Measurements from ENCODE around the gene PLCB4. TPM values are rescaled to one million over a fixed set of nuclear protein-coding genes. Genes with fewer than 3 reads are reported as not detected.

PLCB4 gene
- total and polyA plus RNA-seq, 7 donors: 0.90 to 6.7 (median 2.1) TPM

- ATAC-seq (no peak), DNase-seq (no peak)
- intact Hi-C loops (cut with DNase I): no loop called here
- H3K36me3 ChIP-seq (ENCODE audit: insufficient read depth in 1 of 2, low read depth in 1 of 2): peaks cover 0 to 15% of the 10 kb centered on the region in 2 donors
- WGBS, 3 donors: 92 to 97% (median 95%) methylated on average over 2 of the region's 2 CpGs
- H3K9me3 ChIP-seq: no peaks in the 10 kb centered on the region
- no peak for TF ChIP-seq CTCF (IDR thresholded peaks at IDR 0.05)
- H3K27me3 ChIP-seq (ENCODE audit: insufficient read depth in 3 of 3, low read length in 2 of 3): no peaks in the 10 kb centered on the region
- H3K4me1 ChIP-seq: no peaks in the 10 kb centered on the region
- H3K4me3 ChIP-seq: no peak overlapping the region
- no peak overlapping the region for H3K27ac ChIP-seq
Measured at GRCh38 chr20:9388813-9389161, 319.9 kb downstream of the PLCB4 start.

DNA sequence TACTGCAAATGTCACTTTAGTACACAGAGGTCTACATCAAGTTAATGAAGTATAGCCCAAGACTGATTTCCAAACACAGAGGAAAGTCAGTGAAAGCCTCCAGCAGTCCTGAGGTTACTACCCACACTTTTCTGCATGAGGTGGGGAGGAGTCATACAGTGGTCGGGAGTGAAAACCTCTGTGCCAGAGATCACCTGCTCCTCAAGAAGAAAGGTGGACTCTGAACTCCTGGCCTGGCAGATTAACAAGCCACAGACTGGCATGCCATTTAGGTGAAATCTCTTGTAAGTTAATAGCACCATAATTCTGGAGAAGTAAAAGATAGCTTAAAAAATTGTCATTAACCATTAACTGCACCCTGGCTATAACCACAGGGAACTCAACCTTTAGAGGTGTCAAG is 320.5 kb downstream of the PLCB4 start:
- Histone ChIP-seq H3K27me3 (ENCODE audit: insufficient read depth in 3 of 3, low read length in 2 of 3) (no peaks in the 10 kb centered on the region), H3K36me3 (ENCODE audit: insufficient read depth in 1 of 2, low read depth in 1 of 2) (peaks cover 0 to 12% of the 10 kb centered on the region in 2 donors), H3K27ac (no peak overlapping the region), H3K9me3 (no peaks in the 10 kb centered on the region), H3K4me1 (no peaks in the 10 kb centered on the region), H3K4me3 (no peak overlapping the region)
- 79 to 90% (median 87%) methylated on average over 1 of the region's 1 CpG for WGBS, 3 donors
- ATAC-seq (no peak), DNase-seq (no peak)
- TF ChIP-seq CTCF (IDR thresholded peaks at IDR 0.05): no peak
- intact Hi-C loops (cut with DNase I): no loop called here

- DNase-seq (no peak), ATAC-seq (no peak)
- H3K4me1 ChIP-seq: no peaks in the 10 kb centered on the region
- H3K36me3 ChIP-seq (ENCODE audit: insufficient read depth in 1 of 2, low read depth in 1 of 2): peaks cover 0 to 10% of the 10 kb centered on the region in 2 donors
- 78 to 84% (median 83%) methylated on average over 3 of the region's 3 CpGs for WGBS, 3 donors
- intact Hi-C loops (cut with DNase I): no loop called here
- H3K27ac ChIP-seq: no peak overlapping the region
- no peaks in the 10 kb centered on the region for H3K27me3 ChIP-seq (ENCODE audit: insufficient read depth in 3 of 3, low read length in 2 of 3)
- H3K9me3 ChIP-seq: no peaks in the 10 kb centered on the region
- no peak overlapping the region for H3K4me3 ChIP-seq
- TF ChIP-seq CTCF (IDR thresholded peaks at IDR 0.05): no peak
Measured at GRCh38 chr20:9390441-9390840, 321.6 kb downstream of the PLCB4 start.

DNA sequence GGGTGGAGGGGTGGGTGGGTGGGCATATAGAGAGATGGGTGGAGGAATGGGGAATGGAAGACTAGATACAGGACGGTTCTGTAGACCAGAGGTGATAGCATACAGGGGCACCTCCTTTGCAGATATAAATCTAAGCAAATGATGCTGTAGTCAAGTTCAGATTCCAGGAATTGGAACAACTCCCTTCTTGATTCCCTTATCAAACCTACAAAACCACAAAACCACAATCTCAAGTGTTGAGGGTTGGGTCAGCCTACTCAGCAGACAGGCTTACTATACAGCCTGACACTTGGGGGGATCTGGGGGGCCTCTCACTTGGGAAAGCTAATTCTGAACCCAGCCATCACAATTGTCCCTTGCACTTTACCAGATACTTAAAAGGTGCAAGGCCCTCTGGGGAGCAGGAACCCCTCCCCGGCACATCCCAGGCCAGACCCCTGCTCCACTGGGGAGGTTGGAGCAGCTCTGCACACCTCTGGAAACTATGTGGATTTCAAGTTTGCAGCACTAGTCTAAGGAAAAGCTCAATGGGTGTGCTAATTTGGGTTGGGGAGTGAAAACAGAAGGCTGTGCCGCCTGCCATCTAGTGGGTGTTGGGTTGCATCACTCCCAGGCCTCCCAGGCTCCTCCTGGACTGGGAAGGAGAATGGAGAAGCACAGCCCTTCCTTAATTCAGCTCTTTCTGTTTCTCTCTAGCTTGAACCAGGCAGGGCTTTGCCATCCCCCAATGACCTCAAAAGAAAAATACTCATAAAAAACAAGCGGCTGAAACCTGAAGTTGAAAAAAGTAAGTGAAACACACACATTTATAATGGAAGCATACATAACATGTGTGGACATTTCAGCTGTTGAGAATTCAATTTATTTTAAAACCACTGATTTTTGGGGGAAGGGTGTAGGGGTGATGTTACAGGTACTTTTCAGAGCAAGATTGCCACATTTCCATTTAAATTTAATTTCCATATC is 324.3 kb downstream of the PLCB4 start:
- no peak overlapping the region for H3K27ac ChIP-seq
- H3K4me1 ChIP-seq: no peaks in the 10 kb centered on the region
- H3K36me3 ChIP-seq (ENCODE audit: insufficient read depth in 1 of 2, low read depth in 1 of 2): peaks cover 0 to 12% of the 10 kb centered on the region in 2 donors
- DNase-seq (peak; percentile 54 to 62), ATAC-seq (peak; percentile 55 to 81 (median 74))
- 52 to 61% (median 54%) methylated on average over 4 of the region's 4 CpGs for WGBS, 3 donors
- H3K9me3 ChIP-seq: no peaks in the 10 kb centered on the region
- H3K27me3 ChIP-seq (ENCODE audit: insufficient read depth in 3 of 3, low read length in 2 of 3): no peaks in the 10 kb centered on the region
- H3K4me3 ChIP-seq: no peak overlapping the region
- intact Hi-C loops (cut with DNase I): no loop called here
- peak; percentile 63 for TF ChIP-seq CTCF (IDR thresholded peaks at IDR 0.05)

Measured in psoas muscle (tissue), 8 donors.